Activated CD8-positive, alpha-beta memory T cell treated with anti-CD3 and anti-CD28 coated beads, Interleukin-2, amount 50 U/mL, for 4 hours (primary cell): ENCODE measurements around the gene IL3.

Experiments used
- DNase-seq: peaks from one replicate; pipeline ENCODE4 v3.0.0-alpha.2; 2020

IL3 gene

DNA sequence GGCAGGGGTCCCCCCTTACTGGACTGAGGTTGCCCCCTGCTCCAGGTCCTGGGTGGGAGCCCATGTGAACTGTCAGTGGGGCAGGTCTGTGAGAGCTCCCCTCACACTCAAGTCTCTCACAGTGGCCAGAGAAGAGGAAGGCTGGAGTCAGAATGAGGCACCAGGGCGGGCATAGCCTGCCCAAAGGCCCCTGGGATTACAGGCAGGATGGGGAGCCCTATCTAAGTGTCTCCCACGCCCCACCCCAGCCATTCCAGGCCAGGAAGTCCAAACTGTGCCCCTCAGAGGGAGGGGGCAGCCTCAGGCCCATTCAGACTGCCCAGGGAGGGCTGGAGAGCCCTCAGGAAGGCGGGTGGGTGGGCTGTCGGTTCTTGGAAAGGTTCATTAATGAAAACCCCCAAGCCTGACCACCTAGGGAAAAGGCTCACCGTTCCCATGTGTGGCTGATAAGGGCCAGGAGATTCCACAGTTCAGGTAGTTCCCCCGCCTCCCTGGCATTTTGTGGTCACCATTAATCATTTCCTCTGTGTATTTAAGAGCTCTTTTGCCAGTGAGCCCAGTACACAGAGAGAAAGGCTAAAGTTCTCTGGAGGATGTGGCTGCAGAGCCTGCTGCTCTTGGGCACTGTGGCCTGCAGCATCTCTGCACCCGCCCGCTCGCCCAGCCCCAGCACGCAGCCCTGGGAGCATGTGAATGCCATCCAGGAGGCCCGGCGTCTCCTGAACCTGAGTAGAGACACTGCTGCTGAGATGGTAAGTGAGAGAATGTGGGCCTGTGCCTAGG, 13.0 kb downstream of the IL3 start, which contains the start of gene CSF2:
CSF2 (plus strand) TSS at position 559 of the 783 bp plus-strand sequence; CDS start at position 594, 35 bp downstream.
- no peak for DNase-seq

DNA sequence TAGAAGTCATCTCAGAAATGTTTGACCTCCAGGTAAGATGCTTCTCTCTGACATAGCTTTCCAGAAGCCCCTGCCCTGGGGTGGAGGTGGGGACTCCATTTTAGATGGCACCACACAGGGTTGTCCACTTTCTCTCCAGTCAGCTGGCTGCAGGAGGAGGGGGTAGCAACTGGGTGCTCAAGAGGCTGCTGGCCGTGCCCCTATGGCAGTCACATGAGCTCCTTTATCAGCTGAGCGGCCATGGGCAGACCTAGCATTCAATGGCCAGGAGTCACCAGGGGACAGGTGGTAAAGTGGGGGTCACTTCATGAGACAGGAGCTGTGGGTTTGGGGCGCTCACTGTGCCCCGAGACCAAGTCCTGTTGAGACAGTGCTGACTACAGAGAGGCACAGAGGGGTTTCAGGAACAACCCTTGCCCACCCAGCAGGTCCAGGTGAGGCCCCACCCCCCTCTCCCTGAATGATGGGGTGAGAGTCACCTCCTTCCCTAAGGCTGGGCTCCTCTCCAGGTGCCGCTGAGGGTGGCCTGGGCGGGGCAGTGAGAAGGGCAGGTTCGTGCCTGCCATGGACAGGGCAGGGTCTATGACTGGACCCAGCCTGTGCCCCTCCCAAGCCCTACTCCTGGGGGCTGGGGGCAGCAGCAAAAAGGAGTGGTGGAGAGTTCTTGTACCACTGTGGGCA, 13.8 kb downstream of the IL3 start:
- no peak for DNase-seq

DNA sequence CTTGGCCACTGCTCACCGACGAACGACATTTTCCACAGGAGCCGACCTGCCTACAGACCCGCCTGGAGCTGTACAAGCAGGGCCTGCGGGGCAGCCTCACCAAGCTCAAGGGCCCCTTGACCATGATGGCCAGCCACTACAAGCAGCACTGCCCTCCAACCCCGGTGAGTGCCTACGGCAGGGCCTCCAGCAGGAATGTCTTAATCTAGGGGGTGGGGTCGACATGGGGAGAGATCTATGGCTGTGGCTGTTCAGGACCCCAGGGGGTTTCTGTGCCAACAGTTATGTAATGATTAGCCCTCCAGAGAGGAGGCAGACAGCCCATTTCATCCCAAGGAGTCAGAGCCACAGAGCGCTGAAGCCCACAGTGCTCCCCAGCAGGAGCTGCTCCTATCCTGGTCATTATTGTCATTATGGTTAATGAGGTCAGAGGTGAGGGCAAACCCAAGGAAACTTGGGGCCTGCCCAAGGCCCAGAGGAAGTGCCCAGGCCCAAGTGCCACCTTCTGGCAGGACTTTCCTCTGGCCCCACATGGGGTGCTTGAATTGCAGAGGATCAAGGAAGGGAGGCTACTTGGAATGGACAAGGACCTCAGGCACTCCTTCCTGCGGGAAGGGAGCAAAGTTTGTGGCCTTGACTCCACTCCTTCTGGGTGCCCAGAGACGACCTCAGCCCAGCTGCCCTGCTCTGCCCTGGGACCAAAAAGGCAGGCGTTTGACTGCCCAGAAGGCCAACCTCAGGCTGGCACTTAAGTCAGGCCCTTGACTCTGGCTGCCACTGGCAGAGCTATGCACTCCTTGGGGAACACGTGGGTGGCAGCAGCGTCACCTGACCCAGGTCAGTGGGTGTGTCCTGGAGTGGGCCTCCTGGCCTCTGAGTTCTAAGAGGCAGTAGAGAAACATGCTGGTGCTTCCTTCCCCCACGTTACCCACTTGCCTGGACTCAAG, 14.6 kb downstream of the IL3 start:
- no peak for DNase-seq

DNA sequence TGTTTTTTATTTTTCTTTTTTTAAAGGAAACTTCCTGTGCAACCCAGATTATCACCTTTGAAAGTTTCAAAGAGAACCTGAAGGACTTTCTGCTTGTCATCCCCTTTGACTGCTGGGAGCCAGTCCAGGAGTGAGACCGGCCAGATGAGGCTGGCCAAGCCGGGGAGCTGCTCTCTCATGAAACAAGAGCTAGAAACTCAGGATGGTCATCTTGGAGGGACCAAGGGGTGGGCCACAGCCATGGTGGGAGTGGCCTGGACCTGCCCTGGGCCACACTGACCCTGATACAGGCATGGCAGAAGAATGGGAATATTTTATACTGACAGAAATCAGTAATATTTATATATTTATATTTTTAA, 15.2 kb downstream of the IL3 start:
- no peak for DNase-seq

DNA sequence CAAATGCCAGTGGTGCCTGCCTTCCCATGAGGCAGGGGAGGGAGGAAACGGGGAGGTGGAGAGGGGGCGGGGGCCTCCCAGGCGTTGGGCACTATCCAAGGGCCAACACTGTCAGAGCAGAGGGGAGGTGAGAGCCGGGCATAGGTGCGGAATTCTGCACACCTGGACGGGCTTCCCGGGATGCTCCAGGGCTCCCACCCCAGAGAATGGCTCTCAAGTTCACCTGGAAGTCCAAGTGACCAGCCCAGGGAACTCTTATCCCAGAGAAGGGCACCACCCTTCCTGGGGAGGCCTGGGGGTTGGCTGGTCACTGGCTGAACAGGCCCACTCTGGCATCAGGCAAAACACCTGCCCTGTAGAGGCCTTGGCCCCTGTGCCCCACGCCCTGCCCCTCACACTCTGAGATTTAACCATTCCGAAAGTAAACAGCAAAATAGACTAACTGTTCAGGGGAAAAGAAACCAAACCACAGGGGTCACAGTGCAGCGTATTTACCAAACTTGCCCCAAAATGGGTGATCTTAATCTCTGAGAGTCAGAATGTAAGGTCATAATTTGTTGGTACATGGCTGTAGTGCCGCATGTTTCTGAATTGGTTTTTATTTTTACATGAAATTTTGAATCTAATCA, 15.9 kb downstream of the IL3 start:
- no peak for DNase-seq

DNA sequence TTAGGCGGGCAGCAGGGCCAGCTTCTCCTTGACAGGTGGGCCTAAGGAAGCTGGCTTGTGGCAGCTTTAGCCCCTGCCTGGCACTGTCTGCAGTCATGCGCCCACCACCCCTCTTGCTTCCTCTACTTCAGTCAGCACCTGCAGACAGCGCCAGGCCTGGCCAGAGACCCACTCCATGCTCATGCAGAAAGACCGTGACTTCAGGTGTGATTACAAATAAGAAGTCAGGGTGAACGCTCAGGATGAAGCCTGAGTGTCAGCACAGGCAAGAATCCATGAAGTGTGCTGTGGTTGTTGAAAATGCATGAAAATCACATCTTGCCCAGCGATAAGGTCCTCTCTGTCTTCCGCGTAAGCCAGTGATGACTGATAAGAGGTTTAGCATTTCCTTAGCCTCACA, 16.5 kb downstream of the IL3 start:
- no peak for DNase-seq

DNA sequence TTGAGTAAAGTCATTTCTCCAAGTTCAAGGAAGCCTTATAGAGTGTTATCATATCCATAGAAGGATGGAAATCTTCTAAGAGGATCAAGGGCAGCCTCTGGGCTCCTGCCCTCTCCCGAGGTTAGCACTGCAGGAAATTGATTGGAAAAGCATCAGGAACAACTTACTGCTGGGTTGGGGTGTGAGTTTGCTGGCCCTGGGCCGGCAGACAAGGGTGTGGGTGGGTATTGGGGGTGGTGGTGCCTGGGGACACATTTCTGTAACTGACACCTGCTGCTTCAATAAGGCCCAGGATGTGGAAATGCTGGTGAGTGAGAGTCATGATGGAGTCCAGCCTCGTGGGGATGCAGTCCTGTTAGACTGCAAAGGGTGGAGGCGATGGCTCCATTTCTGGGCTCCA, 18.6 kb downstream of the IL3 start:
- no peak for DNase-seq

DNA sequence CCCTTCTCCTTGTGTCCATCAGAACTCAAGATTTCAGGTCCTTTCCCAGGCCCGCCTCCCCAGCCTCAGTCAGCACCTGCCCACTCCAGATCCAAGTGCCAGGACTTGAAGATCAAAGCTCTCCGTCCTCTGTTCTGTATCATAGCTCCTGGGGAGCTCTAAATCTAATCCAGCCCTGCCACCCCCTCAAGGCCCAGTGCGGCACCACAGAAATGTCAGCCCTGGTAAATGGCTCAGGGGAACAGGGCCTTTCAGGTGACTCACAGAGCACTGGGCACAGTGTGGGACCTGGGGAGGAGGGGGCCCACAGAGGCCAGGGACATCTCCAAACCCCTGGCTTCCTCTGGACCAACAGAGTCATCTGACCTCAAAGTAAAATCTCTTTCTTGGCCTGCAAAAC, 19.2 kb downstream of the IL3 start:
- DNase-seq: no peak

DNA sequence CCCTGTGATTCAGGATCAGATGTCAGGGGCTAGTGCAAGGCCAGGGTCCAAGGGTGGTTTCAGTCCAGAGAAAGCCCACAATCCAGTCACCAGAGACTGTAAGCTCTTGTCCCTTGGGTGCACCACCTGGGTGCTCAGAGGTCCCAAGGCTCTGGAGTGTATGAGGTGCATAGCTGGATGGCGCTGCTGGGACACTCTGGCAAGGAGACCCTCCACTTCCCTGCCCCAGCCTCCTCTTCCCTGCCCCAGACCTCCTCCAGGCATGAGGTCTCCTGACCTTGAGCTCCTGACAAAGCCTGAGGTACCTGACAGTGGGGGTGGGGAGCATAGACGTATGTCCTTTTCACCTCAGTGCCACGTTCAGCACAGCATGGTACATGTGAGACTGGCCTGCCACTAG, 20.1 kb downstream of the IL3 start:
- no peak for DNase-seq

DNA sequence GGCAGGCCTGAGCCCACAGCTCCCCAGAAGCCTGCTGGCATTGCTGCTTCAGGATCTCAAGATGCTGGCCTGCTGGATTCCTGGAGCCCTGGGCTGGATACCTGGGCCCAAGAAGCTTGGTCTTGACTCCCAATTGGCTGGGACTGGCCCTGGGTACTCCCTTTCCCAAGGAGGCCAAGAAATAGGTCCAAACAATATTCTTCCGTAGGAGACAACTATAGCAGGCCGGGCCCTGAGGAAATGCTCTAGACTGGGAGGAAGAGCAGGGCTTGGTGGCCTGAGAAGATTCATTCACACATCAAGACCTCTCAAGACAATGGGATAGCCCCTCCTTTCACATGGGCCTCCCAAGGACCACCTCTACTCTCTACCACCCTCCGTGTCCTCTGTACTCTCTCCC, 21.0 kb downstream of the IL3 start:
- no peak for DNase-seq

DNA sequence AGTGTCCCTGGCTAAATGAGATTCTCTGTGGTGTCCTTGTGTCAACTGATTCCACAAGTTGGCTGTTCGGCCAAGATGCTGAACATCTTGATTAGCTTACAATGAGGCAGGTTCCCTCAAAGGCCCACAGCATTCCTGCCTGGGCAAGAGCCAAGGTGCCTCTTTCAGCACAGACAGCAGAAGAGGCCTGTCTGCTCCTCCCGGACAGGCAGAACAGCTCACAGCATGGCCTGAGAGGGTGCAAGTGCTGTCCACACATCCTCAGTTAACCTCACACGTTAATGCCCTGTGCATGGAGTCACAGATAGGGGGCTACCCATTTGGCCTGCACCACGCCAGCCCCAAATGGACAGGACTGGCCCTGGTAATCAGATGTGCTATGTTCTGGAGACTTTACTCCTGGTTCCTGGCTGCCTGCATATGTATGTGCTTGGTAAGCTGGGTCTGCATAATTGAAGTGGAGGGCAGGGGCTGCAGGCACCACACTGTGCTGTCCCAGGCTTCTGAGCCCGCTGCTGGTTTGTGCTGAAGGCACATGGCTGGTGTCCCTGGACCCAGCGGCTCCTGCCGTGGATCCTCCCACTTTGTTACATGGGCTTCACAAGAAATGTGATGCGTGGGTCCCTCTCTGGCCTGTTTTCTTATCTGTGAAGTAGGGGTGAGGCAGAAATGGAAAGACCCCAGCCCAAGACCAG, 22.0 kb downstream of the IL3 start:
- no peak for DNase-seq

DNA sequence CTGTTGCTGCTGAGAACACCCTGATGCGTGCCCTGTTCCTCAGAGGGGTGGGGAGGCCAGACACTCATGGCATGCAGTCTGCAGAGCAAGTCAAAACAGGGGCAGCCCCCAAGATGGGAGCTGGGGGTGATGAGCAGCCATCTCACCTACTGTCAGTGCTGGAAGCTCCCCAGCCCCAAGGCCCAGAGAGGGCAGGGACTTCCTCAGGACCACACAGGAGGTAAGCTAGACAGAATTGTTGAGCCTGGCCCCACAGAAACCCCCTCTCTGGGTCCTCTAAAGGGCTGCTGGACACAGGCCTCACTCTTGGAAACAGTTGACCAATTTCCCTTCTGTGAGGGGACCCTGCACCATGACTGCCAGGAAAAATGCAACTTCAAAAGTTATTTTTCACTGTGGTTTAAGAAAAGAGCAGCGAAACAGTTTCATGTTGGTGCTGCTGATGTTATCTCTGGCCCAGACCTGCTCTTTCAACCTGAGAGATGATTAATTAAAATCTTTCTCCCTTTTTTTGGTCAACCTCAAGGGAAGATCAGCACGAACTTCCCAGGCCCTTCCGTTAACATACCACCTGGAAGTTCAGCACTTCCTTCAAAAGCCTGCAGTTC, 22.7 kb downstream of the IL3 start:
- no peak for DNase-seq

DNA sequence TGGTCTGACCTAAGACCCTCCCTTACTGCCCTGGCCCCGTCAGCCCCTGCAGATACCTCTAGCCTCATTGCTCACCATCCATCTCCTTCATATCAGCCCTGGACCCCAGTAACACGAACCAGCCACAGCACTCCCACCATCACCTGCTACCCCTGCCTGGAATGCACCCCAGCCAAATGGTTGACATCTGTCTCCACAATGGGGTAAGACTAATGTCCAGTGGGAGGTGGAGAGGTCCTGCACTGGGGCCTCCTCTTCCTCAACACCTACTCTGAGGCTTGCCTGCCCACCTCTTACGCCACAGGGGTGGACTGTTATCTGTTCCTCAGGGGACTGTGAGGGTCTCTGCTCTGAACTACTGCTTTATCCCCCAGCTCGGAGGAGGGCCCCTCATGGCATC, 25.2 kb downstream of the IL3 start:
- DNase-seq: no peak

DNA sequence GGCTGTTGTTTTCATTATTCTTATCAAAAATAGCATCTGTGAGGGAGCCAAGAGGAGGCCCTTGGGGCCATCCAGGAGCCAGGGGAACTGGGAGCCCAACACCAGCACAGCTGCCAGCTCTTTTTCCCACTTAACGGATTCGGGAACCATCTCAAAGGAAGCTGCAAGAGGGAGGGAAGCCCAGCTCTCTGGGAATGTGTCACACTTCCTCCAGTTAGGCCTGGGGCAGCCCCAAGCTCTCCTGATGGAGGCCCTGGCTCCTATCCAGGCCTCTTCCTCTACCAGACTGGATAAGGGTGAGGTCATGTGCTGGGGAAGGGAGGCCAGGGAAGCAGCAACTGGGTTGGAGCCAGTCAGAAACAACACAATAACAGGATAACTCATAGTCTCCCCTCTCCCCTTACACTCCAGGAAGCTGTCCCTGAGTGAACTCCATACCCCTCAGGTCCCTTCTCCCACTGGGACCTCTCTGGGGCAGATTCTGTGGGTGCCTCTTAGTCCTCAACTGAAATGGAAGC, 25.9 kb downstream of the IL3 start:
- DNase-seq: no peak

DNA sequence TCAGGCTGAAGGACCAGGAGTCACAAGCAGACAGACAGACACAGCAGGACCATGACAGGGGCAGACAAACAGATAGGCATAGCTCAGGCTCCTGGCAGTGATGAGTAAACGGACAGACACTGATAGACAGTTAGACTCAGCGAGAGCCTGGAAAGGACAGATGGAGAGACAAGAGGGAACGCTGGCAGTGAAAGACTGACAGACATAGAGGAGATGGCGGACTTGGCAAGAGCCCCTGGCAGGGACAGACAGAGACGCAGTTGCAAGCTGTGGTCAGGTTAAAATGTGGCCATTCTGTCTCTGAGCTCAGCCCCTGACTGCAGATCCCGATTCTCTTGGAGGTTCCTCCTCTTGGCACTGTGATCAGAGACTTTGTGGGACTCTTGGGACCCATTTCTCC, 26.7 kb downstream of the IL3 start:
- DNase-seq: no peak

DNA sequence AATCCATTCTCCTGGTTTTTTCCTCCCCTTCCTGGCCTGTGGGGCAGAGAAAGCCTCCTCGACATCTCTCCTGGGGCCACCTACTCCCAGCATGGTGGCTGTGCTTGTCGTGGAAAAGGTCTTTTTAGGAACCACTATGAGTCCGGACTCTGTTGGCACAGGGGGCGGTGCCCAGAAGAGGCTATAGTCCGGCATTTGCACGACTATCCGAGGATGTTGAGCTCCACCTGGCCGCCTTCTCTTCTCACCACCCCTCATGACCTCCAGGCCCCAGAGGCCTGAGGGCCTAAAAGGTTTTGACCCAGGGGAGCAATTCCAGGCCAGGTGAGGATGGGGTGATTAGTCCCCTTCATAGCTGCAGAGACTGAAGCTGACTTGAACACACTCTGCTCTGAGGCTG, 27.2 kb downstream of the IL3 start:
- no peak for DNase-seq

DNA sequence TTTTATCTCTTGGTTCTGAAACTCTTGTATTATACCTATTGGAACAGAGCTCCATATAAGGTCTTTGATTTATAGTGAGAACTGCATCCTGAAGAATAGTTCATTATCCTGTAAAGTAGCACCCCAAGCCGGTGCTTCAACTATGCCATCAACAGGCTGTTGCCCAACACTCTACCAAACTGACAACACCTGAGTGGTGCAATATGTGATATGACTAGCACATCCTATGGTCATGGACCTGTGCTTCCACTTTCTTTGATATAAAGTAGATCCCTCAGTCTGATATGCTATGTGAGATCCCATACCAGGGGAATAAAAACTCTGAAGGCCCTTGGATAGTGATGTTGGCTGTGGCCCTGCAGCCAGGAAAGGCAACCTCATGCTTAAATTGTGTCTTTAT, 28.9 kb downstream of the IL3 start:
- DNase-seq: no peak

DNA sequence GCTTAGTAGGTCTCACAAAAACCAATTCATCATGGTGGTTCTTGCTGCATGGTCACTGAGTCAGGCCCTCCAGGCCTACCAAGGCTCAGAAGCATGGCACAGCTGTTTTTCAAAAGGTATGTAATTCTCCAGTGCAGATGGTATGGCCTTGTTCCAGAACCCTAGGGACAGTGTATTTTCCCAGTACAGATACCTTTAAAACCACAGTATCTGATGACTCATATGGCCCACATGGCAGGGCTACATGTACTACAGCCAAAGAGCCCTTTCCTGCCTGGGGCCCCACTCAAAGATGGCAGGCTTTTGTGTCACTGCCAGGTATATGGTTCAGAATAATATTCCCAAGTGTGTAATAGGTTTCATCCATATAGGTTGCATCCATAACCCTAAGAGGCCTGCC, 29.7 kb downstream of the IL3 start:
- DNase-seq: no peak

DNA sequence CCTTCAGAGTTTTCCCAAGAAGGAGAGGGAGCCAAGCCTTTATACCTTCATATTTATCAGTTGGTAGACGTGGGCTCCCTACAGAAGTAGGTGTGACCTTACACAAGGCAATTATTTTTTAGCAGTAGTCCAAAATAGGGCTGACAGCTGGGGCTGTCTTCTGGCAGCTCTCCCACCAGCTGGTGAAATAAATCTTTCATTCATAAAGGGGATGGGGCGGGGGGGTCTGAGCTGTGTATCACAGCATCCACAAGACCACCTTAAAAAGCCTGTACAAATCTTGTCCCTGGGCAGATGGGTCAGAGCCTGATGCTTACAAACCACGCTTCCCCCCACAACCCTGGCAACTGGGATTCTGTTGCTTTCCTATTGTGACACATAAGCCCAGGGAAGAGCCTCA, 32.8 kb downstream of the IL3 start:
- DNase-seq: no peak

DNA sequence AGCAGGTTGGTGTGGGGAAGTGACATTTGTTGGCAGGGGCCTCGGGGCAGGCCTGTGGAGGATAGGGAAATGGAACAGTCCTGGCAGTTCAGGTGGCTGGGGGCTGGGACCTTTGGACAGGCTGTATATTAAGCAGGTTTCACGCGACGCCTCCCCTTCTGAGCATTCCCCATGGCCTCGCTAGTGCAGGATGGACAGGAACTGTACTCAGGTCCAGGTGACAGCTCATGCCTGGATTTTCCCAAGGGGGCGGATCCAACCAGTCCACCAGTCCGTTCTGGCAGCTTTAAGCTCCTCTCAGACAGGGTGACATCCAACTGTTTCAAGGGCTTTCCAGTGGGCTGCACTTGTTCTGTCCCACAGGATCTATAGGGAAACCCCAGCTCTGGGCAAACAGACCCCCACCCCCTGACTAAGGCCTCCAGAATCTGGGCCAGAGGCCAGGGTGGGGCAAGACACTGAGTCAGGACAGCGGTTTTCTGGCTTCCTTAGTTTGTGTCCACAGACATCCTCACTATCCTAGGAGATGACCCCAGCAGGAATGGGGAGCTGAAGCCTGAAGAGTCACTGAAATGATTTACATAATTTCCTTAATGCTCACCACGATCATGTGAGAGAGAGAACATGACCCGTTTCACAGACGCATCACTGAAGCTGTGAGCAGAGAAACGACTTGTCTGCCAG, 34.1 kb downstream of the IL3 start:
- DNase-seq: no peak

DNA sequence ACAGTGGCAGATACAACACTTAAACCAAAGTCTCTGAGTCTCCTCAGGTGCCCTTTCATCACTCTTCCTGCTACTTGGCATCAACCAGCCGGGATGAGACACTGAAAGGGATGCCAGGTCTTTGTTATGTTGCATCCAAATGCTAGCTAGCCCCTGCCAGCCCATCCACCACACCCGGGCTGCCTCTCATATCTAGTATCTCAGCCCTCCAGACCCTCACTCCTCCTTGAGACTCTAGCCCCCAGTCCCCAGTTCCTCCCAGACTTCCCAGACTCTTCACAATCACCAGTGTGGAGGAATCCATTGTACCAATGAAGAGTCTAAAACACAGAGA, 34.6 kb downstream of the IL3 start:
- DNase-seq: no peak
